ENCODE results near the gene MYO6.

The MYO6 gene

DNA sequence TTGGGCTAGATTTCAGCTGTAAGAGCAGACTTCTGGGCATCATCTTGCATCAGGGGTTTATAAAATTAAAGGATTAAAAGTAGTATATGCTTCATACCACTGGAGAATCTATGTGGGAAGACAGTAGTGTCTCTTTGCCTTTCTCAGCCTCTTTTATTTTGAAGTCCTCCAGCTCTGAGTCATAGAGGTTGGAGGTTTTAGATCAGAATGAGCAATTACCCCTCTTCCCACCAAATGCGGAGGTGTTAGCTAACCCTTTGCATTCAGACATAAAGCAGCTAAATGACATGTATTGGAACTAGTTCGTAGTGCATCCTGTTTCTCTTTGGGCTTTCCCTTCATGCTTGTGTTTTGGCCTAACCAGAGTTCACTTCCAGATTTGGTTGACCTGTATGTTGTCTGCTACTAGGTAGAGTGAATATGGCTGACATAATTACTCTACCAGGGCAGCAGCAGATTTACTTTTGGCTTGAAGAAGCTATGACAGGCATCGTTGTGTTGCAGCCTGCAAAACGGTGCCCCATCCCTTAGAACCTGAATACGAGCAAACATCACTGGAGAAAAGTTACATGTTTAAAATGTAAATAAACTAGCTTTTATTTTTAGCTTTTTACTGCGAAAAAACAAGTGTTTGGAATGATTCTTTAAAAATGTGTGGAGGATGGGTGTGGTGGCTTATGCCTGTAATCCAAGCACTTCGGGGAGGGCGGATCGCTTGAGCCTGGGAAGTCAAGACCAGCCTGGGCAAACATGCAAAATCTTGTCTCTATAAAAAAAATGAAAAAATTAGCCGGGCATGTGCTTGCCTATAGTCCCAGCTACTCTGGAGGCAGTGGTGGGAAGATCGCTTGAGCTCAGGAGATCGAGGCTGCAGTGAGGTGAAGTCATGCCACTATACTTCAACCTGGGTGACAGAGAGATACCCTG lies 82.2 kb downstream of the MYO6 start:
- DNase-seq = no peak

DNA sequence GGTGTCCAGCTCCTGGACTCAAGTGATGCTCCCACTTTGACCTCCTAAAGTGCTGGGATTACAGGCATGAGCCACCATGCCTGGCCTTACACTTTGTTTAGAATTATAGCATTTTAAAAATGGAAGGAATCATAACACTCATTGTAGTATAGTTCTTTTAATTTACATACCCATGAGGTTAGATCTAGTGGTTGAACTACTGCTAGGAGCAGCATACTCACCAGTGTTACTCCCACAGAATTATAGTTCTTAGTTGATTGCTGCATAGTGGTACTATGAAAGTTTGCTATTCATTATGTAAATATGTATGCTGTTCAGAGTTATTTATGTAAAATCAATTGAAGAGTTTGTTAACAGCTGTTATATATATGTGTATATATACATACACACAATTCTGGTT lies 85.4 kb downstream of the MYO6 start:
- DNase-seq = no peak

DNA sequence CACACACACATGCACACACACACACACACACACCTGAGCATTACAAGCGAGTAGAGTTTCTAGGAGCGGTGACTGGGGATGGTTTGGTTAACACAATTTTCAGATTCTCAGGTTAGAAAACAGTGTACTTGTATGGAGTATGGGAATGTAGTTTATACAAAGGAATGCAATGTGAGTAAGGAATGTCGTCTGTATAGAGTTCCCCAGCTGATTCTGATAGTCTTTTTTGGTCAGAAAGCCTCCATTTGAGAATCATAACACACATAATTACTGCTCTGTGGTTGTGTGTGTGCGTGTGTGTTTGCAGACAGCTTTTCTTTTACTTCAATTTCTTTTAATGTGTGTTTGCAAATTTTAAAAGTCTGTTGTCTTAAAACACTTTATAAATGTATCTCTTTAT lies 93.2 kb downstream of the MYO6 start:
- DNase-seq = no peak

DNA sequence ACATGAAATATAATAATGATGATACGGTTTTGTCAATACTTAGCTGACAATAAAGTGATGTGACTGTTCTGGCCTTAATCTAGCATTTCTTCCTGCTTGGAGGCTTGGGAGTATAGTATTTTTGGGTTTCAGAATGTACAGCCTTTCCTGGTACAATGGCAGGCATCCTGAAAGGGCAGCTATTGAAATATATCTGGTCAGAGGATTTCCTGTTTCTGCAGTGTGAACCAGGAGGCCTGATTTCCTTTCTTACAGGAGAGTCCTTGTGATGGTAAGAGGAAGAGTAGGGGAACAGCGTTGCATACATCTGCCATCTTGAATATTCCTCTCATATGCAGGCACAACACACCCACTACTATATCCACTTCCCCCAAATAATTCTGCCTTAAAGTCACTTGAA lies 93.7 kb downstream of the MYO6 start:
- no peak for DNase-seq

DNA sequence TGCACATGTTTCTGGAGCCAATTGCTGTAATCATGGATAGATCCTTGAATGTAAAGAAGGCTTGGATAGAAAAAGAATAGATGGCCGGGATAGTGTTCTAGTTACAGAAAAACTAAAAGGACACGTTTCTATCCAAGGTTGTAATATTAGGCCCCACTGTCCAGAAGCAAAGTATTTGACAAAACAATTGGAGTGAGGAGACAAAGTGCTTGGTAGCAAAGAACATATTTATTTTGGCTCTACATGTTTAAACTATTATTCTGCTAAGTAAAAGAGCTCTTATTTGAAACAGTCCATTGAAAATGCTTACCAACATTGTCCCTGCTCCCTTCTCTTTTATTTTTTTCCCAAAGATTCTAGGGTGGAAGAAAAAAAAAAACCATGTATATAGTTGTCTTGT lies 94.4 kb downstream of the MYO6 start:
- no peak for DNase-seq

DNA sequence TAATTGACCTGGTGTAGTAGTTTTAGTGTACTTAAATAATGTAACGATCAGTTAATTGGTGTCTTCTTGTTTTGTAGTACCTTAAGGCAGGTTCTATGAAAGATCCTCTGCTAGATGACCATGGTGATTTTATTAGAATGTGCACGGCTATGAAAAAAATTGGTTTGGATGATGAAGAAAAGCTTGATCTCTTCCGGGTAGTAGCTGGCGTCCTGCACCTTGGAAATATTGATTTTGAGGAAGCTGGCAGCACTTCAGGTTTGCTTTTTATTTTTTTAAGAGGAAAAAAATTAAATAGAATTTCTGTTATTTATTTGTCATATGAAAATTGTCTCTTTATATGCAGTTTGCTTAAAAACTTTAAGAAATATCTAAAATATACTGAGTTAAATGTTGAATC lies 99.2 kb downstream of the MYO6 start:
- no peak for DNase-seq

DNA sequence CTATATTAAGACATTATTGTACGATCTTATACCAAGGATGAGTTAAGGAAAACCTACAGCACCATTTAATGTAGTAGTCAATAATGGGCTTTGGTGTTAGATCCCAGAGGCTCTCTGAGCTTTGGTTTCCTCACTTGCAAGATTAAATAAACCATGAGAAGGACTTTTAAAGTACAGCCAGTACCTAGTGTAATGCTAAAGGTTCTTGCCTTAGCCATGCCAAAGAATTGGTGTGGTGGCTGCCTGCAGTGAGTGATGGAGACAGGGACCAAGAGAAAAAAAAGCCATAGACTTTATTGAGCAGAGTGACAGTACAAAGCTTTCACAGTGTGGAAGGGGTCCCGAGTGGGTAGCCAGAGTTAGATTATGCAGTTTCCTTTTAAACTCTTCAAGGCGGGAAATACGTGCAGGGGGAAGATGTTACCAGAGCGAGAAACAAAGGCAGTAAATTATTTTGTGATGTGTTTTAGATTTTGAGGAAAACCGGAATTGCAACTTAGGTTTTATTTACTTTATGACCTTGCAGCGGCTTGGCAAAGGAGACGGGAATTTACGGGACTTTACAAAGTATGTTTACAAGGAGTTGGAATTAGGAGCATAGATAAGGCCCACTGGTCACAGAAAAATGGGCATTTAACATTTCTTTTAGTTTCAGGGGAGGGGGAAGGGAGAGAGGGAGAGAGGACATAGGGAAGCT lies 100.4 kb downstream of the MYO6 start:
- no peak for DNase-seq

DNA sequence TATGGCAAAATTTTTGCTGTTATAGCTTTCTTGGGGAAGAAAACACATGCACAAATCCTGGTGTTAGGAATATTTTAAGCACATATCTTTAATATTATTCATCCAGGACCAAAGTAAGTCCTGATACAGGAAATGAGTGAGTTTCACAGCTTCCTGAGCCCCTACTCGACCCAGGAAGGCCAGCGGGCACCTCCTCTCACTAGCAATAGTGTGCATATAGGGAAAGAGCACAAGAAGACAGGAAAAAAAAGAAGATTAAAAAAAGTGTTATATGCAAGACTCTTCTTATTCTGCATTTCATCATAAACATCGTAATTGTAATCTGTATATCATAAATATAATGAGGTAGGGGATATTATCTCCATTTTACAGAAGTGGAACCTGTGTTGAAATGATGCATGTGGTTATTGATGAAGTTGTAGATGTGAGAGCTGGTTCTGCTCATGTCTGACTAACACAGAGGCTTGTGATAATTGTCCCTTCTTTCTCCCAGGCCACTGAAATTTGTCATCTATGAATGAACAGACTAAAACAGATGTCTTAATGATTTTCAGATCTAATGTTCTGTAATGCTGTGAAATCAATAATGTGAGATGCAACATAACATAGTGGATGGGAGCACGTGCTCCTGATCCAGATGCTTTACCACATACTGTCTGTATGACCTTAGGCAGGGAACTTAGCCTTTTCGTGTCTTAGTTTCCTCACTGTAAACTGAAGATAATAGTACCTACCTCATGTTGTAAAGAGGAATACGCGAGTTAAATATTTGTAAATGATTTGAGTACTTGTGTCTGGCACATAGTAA lies 101.2 kb downstream of the MYO6 start:
- DNase-seq = no peak

DNA sequence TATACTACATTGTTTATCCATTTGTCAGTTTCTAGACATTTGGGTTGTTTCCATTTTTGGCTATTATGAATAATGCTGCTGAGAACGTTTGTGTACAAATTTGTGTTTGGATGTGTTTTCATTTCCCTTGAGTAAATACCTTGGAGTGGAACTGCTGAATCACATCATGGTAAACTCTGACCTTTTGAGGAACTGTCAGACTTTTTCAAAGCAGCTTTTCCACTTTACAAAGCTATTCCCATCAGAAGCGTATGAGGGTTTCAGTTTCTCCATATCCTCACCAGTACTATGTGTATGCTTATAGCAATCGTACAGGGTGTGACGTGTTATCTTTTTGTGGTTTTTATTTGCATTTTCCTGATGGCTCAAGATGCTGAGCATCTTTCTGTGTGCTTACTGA lies 103.7 kb downstream of the MYO6 start:
- no peak for DNase-seq

DNA sequence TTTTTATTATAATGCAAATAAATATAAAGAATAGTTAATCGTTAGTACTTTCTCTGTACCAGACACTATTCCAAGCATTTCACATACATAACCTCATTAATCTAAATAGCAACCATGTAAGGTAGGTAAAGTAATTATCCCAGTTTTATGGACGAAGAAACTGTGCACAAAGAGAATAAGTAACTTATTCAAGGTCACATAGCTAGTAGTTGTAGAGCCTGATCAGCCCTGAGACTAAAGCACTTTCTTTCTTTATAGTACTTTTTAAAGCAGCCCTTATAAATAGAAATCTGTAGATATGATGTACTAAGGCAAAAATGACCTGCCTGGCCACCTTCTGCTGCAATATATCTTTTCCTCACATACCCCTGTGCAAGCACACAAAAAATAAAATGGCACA lies 104.8 kb downstream of the MYO6 start:
- DNase-seq = no peak

DNA sequence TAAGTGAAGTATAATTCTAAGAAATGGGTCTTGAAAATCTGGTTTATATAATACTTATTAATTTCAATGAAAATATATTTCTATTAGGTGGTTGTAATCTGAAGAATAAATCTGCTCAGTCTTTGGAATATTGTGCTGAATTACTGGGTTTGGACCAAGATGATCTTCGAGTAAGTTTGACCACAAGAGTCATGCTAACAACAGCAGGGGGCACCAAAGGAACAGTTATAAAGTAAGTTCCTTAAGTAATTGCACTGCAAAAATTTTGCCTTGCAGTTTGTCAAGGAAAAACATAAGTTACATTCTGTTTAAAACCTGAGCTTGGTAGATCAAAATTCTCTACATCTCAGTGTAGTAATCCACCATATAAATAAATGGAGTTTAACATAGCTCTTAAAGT lies 106.0 kb downstream of the MYO6 start:
- no peak for DNase-seq

DNA sequence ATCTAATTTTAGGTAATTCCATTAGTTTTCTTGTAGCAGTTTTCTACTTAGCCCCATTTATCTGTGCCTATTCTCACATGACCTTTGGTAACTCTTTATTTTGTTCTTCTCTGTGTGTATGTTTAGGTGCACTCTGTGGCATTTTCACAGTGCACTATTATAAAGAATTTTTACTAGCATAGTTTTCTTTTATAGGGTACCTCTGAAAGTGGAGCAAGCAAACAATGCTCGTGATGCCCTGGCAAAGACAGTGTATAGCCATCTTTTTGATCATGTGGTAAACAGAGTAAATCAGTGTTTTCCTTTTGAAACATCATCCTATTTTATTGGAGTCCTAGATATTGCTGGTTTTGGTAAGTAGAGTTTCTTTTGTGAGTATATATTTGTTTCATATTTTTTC lies 107.9 kb downstream of the MYO6 start:
- no peak for DNase-seq

DNA sequence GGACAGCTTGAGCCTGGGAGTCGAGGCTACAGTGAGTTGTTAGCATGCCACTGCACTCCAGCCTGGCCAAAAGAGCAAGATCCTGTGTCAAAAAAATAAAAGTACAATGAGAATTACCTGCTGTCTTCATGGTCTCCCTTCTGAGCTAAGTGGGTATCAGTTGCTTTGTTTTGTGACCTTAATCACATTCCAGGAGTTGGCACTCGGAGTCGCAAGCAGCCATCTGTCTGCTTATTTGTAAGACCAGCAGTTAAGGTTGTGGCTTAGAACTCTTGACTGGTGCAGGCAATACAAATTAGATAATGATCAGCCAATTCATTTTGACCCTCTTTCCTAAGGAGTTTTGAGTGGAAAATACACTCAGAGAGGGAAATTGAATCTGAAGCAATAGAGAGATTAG lies 114.0 kb downstream of the MYO6 start:
- no peak for DNase-seq

DNA sequence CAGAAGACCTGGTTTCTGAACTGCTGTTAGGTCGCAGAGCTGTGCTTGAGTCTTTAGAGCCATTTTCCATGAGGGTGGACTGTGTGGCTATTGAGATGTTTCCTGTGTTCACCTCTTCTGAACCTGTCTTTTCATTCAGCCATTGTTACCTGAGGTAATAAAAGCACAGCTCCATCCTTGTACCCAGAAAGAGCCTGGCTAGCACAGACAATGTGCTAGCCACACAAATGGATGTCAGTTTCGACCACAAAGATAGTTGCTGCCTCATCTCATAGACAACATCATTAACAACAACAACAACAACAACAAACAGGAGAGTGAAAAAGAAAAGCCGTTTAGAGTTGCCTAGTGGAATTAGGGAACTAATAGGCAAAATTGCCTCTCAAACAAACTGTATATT lies 114.7 kb downstream of the MYO6 start:
- no peak for DNase-seq

DNA sequence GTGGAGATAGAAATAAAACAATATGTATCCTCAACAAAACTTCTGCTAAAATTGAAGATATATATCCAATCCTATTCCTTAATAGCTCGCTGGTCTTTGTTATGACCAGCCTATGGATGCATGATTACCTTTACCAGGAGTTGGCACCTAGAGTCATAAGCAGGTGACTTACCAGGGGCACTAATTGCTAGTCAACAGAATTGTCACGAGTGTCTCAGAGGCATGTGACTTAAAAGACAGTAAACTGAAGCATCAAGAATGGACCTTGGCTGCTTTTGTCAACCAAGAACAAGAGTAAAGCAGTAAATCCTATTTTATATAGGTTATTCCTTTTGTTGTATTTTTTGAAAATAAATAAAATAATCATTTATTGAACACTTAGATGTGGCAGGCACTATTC lies 115.4 kb downstream of the MYO6 start:
- no peak for DNase-seq

DNA sequence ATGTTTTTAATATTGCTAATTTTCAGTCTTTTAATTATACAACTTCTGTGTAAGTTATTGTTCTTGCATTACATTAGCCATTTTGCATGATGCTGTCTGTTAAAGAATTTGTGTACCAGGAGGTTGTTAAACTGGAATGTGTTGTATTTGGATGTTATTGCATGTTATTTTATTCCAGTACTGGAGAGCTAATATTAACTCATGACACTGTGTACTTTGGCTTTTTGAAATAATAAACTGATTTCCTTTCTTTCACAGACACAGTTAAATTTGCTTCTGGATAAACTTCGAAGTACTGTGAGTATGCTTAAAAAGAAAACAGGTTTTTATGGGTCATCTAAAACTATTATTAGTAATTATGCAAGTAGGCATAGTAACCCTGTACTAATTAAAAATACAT lies 121.3 kb downstream of the MYO6 start:
- no peak for DNase-seq

DNA sequence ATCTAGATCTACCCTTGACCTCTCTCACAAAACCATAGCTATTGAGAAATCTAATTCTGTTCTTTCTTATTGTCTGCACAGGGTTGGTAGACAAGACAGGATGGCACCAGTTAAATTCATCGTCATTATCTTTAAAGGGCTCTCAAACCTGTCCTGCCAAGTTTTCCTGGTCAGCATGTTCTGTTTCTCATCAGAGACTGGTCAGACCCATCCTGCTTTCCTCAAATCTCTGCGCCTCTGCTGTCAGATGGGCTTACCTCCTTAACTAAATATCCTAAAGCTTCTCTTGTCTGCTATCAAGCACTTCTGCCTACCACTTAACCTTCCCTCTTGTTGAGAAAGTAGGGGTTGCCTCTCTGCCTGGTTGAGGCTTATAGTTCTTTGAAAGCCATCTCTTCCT lies 125.2 kb downstream of the MYO6 start:
- DNase-seq = no peak

DNA sequence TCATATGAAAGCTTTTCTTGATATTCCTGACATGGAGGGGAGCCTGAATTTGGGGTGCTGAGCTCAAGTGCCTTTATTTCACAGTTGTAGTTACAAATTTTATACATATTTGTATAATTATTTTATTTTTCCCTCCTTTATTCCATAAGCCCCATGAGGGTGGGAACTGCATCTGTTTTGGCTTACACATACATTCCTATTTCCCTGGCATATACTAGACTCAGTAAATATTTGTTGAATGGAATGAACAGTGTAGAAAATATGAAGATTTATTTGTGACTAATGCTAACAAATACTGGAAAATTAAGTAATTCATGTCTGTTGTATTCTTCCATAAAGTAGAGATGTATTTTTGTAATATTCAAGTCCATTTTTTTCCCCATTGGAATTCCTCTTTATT lies 127.1 kb downstream of the MYO6 start:
- DNase-seq = no peak

DNA sequence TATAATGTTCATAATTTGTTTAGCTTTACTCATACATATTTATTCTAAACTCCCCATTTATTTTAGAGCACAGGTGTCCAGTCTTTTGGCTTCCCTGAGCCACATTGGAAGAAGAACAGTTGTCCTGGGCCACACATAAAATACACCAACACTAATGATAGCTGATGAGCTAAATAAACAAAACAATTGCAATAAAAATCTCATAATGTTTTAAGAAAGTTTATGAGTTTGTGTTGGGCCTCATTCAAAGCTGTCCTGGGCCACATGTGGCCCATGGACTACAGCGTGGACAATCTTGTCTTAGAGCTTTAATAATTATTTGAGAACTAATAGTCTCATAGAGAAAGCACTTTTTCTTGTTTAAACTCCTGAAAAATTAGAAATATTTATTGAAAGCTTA lies 131.3 kb downstream of the MYO6 start:
- DNase-seq = no peak

DNA sequence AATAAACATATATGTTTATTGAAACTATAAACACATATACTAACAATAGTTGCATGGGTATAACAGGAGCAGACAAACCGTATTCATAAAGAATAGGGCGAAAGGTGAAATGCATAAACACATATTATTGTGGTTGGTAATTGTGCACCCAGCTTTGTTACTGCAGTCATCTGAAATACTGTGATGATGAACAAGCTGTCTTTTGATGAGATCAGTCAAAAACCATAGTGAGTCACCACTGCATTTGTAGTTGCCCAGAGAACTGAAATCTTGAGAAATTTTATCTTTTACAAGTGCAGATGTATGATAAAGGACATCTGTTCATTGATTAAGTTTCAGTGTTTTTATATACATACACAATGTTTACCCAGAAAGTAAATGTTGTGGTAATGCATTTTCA lies 133.7 kb downstream of the MYO6 start:
- no peak for DNase-seq

DNA sequence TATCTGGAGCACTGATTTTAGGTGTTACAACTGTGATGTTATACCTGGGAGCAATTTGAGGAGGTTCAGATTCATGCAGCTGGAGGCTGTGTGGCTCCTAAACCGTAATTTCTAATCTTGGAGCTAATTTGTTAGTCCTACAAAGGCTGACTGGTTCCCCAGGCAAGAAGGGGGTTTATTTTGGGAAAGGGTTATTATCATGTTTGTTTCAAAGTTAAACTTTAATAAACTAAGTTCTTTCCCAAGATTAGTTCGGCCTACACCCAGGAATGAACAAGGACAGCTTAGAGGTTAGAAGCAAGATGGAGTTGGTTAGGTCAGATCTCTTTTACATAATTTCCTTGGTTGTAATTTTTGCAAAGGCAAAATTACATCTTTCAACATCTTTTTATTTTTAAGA lies 135.8 kb downstream of the MYO6 start:
- no peak for DNase-seq

DNA sequence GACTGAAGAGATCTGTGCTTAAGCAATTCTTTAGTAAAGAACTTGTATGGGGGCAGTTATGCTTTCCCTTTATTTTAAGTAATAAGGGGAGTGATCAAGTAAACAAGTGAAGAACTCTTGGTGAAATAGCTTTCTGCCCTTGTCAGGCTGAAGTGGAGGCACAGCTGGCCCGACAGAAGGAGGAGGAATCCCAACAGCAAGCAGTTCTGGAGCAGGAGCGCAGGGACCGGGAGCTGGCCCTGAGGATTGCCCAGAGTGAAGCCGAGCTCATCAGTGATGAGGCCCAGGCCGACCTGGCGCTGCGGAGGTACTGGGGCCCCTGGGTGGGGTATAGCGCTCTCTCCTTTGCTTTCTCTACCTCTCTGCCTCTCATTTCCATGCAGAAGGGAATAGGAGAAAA lies 143.3 kb downstream of the MYO6 start:
- no peak for DNase-seq

DNA sequence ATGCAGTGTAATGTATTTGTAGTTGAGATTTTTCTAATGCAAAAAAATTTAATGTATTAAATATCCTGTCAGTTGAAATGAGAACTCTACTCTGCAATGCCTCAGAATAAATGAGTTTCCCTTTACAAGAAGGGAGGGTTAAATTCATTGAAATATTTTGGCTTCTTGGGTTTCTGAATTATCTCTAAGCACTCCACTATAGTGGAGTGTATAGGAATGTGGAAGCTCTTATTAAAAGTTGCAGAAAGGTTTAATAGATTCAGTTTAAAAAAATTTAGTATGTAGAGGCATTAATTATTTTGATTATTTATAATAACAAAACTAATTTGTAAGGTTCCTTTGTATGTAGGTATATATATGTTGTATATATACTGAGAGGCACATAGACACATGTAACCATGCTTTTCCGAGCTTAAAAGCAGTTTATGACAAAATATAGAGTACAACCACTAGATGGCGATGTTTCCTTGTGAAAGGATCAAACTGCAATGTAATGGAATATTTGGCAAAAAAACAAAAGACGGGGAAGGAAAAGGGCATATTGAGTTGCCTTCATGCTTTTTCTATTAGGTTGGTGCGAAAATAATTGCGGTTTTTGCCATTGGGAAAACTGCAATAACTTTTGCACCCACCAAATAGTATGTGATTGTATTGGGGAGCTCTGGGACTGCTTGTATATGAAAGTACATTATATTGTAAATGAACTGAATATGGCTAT lies 144.2 kb downstream of the MYO6 start:
- no peak for DNase-seq
